IMR-90 (cell line): ENCODE data around the gene TFIP11. TPM values are rescaled to one million over a fixed set of nuclear protein-coding genes. Genes with fewer than 3 reads are reported as not detected.

Experiments
- ATAC-seq: fragments of 200-7000 bp; cut with Tn5 transposase; 2 replicates; pipeline ENCODE4 v1.9.1; 2020; ENCODE audit warnings: low read depth, mild to moderate bottlenecking, moderate library complexity
- BruUV-seq: library from RNA; stranded (reverse); fragments of 400-500 nt; replicated peaks from 2 replicates; lab custom pipeline; 2021; lab: Mats Ljungman, UMichigan
- CTCF ChIA-PET: fragments of 300-600 bp; formaldehyde crosslinking; extraction: SDS; loops from one replicate; lab custom pipeline; 2021; ENCODE audit warnings: antibody characterized with exemption; lab: Yijun Ruan, JAX
- POLR2A ChIA-PET: fragments of 300-600 bp; sonication (Branson Sonifier 250); formaldehyde crosslinking; loops from one replicate; lab custom pipeline; 2022; ENCODE audit warnings: antibody characterized with exemption; ENCODE audit not compliant: unreplicated experiment; lab: Charles Lee
- DNase-seq: peaks from one replicate; pipeline ENCODE4 v3.0.0; 2013
- H2AFZ ChIP-seq: replicated peaks from 2 replicates; pipeline ENCODE3; 2013; ENCODE audit warnings: low read length, mild to moderate bottlenecking; ENCODE audit not compliant: poor library complexity
- H2AK5ac ChIP-seq: 2 replicates; pipeline ENCODE4 v1.6.1; 2013; ENCODE audit warnings: low read depth, low read length, inconsistent platforms
- H2AK9ac ChIP-seq: replicated peaks from 2 replicates; pipeline ENCODE3; 2013; ENCODE audit warnings: mild to moderate bottlenecking, low read depth, low read length, moderate library complexity; ENCODE audit not compliant: poor library complexity
- H2BK120ac ChIP-seq: 2 replicates; pipeline ENCODE4 v1.6.1; 2013; ENCODE audit warnings: low read depth, low read length, inconsistent platforms
- H2BK15ac ChIP-seq: 3 replicates; pipeline ENCODE4 v1.6.1; 2013; ENCODE audit warnings: low read depth, low read length, inconsistent platforms
- H2BK20ac ChIP-seq: 2 replicates; pipeline ENCODE4 v1.6.1; 2013; ENCODE audit warnings: low read depth, mild to moderate bottlenecking, inconsistent platforms, low read length, moderate library complexity
- H2BK5ac ChIP-seq: 2 replicates; pipeline ENCODE4 v1.6.1; 2013; ENCODE audit warnings: mild to moderate bottlenecking, low read depth, low read length, inconsistent platforms; ENCODE audit not compliant: poor library complexity, severe bottlenecking
- H3K14ac ChIP-seq: replicated peaks from 2 replicates; pipeline ENCODE4 v1.6.1; 2013; ENCODE audit warnings: low read depth, low read length, inconsistent platforms
- H3K18ac ChIP-seq: 2 replicates; pipeline ENCODE4 v1.6.1; 2013; ENCODE audit warnings: low read depth, low read length, control low read depth
- H3K23ac ChIP-seq: 2 replicates; pipeline ENCODE4 v1.6.1; 2013; ENCODE audit warnings: low read depth, low read length, inconsistent platforms
- H3K27ac ChIP-seq: 2 replicates; pipeline ENCODE4 v1.5.1; 2013; ENCODE audit warnings: mild to moderate bottlenecking, control low read depth, low read length; ENCODE audit not compliant: insufficient read depth
- H3K27me3 ChIP-seq: 2 replicates; pipeline ENCODE4 v1.6.1; 2013; ENCODE audit warnings: low read length; ENCODE audit not compliant: control insufficient read depth, insufficient read depth
- H3K36me3 ChIP-seq: 2 replicates; pipeline ENCODE4 v1.6.1; 2013; ENCODE audit warnings: low read length, mixed read lengths; ENCODE audit not compliant: control insufficient read depth, insufficient read depth
- H3K4ac ChIP-seq: 2 replicates; pipeline ENCODE4 v1.6.1; 2013; ENCODE audit warnings: low read depth, low read length, inconsistent platforms
- H3K4me1 ChIP-seq: 2 replicates; pipeline ENCODE4 v1.6.1; 2013; ENCODE audit warnings: low read length, mixed read lengths; ENCODE audit not compliant: control insufficient read depth, insufficient read depth
- H3K4me2 ChIP-seq: 2 replicates; pipeline ENCODE4 v1.6.1; 2013; ENCODE audit warnings: low read depth, mild to moderate bottlenecking, control low read depth, low read length, moderate library complexity
- H3K4me3 ChIP-seq: 2 replicates; pipeline ENCODE4 v1.5.1; 2013; ENCODE audit warnings: low read depth, mild to moderate bottlenecking, control low read depth, low read length, moderate library complexity; ENCODE audit not compliant: insufficient read depth
- H3K56ac ChIP-seq: 2 replicates; pipeline ENCODE4 v1.6.1; 2013; ENCODE audit warnings: low read length, inconsistent platforms; ENCODE audit not compliant: insufficient read depth; ENCODE audit errors: extremely low read depth
- H3K79me1 ChIP-seq, 2 experiments: 2 replicates each; pipeline ENCODE4 v1.6.1; 2013; ENCODE audit warnings: low read length in 2 of 2, inconsistent platforms in 1 of 2, low read depth in 1 of 2
- H3K9ac ChIP-seq: 2 replicates; pipeline ENCODE4 v1.6.1; 2013; ENCODE audit warnings: low read depth, low read length, control low read depth
- H3K9me1 ChIP-seq: 2 replicates; pipeline ENCODE4 v1.6.1; 2013; ENCODE audit warnings: low read length, inconsistent platforms; ENCODE audit not compliant: insufficient read depth
- H3K9me3 ChIP-seq: 2 replicates; pipeline ENCODE4 v1.6.1; 2013; ENCODE audit warnings: low read length; ENCODE audit not compliant: control insufficient read depth, insufficient read depth
- H4K20me1 ChIP-seq: 2 replicates; pipeline ENCODE4 v1.6.1; 2013; ENCODE audit warnings: low read length, inconsistent platforms; ENCODE audit not compliant: insufficient read depth
- H4K5ac ChIP-seq: 2 replicates; pipeline ENCODE4 v1.6.1; 2013; ENCODE audit warnings: mild to moderate bottlenecking, low read depth, low read length, control low read depth
- H4K8ac ChIP-seq, 2 experiments: 2 replicates each; pipeline ENCODE4 v1.6.1; 2013; ENCODE audit warnings: low read depth in 2 of 2, low read length in 2 of 2, control low read depth in 1 of 2, inconsistent platforms in 1 of 2
- H4K91ac ChIP-seq: 2 replicates; pipeline ENCODE4 v1.6.1; 2013; ENCODE audit warnings: low read depth, low read length, inconsistent platforms; ENCODE audit not compliant: insufficient read depth
- CHD1 ChIP-seq: IDR thresholded peaks from 2 replicates; pipeline ENCODE4 v1.6.1; 2012; ENCODE audit warnings: low read depth, low read length, improper control_type of control experiment
- MAFK ChIP-seq: IDR thresholded peaks from 2 replicates; pipeline ENCODE4 v1.6.1; 2012; ENCODE audit warnings: low read depth, low read length, improper control_type of control experiment
- NFE2L2 ChIP-seq: fragments of 150-350 bp; IDR thresholded peaks from 2 replicates; pipeline ENCODE4 v1.6.1; 2016; ENCODE audit warnings: low read depth, mild to moderate bottlenecking, low read length
- POLR2A ChIP-seq: IDR thresholded peaks from 2 replicates; pipeline ENCODE4 v1.6.1; 2012; ENCODE audit warnings: mild to moderate bottlenecking, low read depth, low read length
- RAD21 ChIP-seq: IDR thresholded peaks from 2 replicates; pipeline ENCODE4 v1.6.1; 2012; ENCODE audit warnings: low read length, improper control_type of control experiment
- WGBS, 2 experiments: methylation state at CpG; one replicate each; pipeline versions ENCODE4 v1.1.5 to v1.1.7; 2013; ENCODE audit warnings: missing lambda C conversion rate in 2 of 2; ENCODE audit not compliant: insufficient read length in 1 of 2; ENCODE audit errors: extremely low coverage in 2 of 2; 5-methylcytosine and 5-hydroxymethylcytosine counted together
- dilution Hi-C: fragments of 300-500 bp; cut with HindIII; formaldehyde crosslinking; loops from one replicate; pipeline ENCODE4 v1.14.3; 2018; ENCODE audit warnings: low sequenced_read_pairs; ENCODE audit not compliant: unreplicated experiment
- in situ Hi-C: fragments of 300-500 bp; cut with MboI; formaldehyde crosslinking; loops from 3 replicates; pipeline ENCODE4 v1.14.3; 2019; ENCODE audit warnings: low sequenced_read_pairs, inconsistent platforms, mixed read lengths
- intact Hi-C: fragments of 100-400 bp; cut with micrococcal nuclease; formaldehyde crosslinking; loops from 2 replicates; pipeline ENCODE4 v1.10.0; 2022
- polyA plus RNA-seq, 3 experiments: library from polyadenylated mRNA; depleted of rRNA; stranded (reverse); fragments of >200 nt; gene quantifications; 2 replicates each; pipeline ENCODE4 v1.2.3, GENCODE V29; 2012; ENCODE audit warnings: low replicate concordance in 1 of 3
- total RNA-seq: library from RNA; depleted of rRNA; stranded (reverse); fragments of >200 nt; gene quantifications from 2 replicates; pipeline ENCODE4 v1.2.3, GENCODE V29; 2012
- TF ChIP-seq, protein P1 (sequence below): fragments of 150-350 bp; IDR thresholded peaks from 2 replicates; pipeline ENCODE4 v1.6.1; 2016; ENCODE audit warnings: low read depth, mild to moderate bottlenecking, low read length, moderate library complexity, borderline replicate concordance

TFIP11 gene
- total and polyA plus RNA-seq, 2 of the 4 experiments (the other 2 are of a cell fraction): 22.5 to 43.2 TPM

DNA sequence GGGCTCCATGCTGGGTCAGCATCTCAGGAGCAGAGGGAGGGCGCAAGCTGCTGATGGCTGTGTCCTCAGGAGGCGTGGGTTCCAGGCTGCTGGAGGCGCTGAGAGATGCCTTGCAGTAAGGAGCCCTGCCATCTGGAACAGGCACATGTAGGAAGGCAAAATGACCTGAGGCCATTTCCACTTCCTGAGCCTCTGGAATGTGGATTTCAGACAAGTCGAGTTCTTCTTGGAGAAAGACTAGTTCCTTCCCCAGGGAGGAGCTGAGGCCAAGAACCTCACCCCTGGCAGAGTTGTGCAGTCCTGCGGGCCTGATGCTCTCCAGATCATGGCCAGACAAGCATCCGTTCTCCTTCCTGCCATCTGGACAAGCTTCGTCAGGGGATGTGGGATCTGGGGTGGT lies 48.0 kb downstream of the TFIP11 start:
- 0 out of 2 replicates have a peak, but pooled peaks cover 6% of the 10 kb centered on the region for H4K20me1 ChIP-seq
- no peaks in the 10 kb centered on the region; the same call in 1 of the 2 replicates for H3K9me1 ChIP-seq
- no peak overlapping the region for H4K91ac ChIP-seq
- H3K56ac ChIP-seq: no peak overlapping the region
- no peak overlapping the region for H3K27ac ChIP-seq
- no peak overlapping the region for H3K14ac ChIP-seq
- in situ Hi-C loops: loop anchor here (5.0 kb wide), 1 partner anchor 62 kb away; no protein-coding TSS in a partner anchor
- H4K8ac ChIP-seq: no peak overlapping the region
- H2AK5ac ChIP-seq: no peak overlapping the region
- no peak overlapping the region for H3K18ac ChIP-seq
- no TSS peak for BruUV-seq
- ChIA-PET POLR2A (no interaction called here), CTCF (no interaction called here)
- H2BK15ac ChIP-seq: no peak overlapping the region
- H2BK120ac ChIP-seq: no peak overlapping the region
- no peaks in the 10 kb centered on the region for H3K27me3 ChIP-seq
- intact Hi-C loops: no loop called here
- TF ChIP-seq RAD21 (no peak), NFE2L2 (no peak), POLR2A (no peak), MAFK (no peak), CHD1 (no peak)
- TF ChIP-seq, protein P1, sequence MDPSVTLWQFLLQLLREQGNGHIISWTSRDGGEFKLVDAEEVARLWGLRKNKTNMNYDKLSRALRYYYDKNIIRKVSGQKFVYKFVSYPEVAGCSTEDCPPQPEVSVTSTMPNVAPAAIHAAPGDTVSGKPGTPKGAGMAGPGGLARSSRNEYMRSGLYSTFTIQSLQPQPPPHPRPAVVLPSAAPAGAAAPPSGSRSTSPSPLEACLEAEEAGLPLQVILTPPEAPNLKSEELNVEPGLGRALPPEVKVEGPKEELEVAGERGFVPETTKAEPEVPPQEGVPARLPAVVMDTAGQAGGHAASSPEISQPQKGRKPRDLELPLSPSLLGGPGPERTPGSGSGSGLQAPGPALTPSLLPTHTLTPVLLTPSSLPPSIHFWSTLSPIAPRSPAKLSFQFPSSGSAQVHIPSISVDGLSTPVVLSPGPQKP: no peak
- H3K4ac ChIP-seq: no peak overlapping the region
- H2AK9ac ChIP-seq: no peak overlapping the region
- no peak overlapping the region for H3K23ac ChIP-seq
- DNase-seq: no peak
- H2AFZ ChIP-seq: no peak overlapping the region
- peaks cover 52% of the 10 kb centered on the region for H3K36me3 ChIP-seq
- no peak for ATAC-seq
- no peak overlapping the region for H3K9ac ChIP-seq
- no peak overlapping the region for H2BK5ac ChIP-seq
- H3K4me1 ChIP-seq: no peaks in the 10 kb centered on the region
- no peak overlapping the region for H3K4me2 ChIP-seq
- WGBS, 2 experiments: 100% methylated on average over 4 of the region's 7 CpGs; no CpG with 5 or more reads in 1 of the 2 experiments
- dilution Hi-C loops: no loop called here
- no peak overlapping the region for H4K5ac ChIP-seq
- no peak overlapping the region for H2BK20ac ChIP-seq
- no peaks in the 10 kb centered on the region for H3K9me3 ChIP-seq
- no peak overlapping the region for H3K4me3 ChIP-seq
- peaks cover 3 to 11% of the 10 kb centered on the region in 2 experiments; a peak in 3 of 4 replicates for H3K79me1 ChIP-seq
